K562 (cell line): ENCODE measurements around the gene ZNF521. TPM values are rescaled to one million over a fixed set of nuclear protein-coding genes. Genes with fewer than 3 reads are reported as not detected.

Source experiments
- ATAC-seq: fragments of 200-7000 bp; cut with Tn5 transposase; 3 replicates; pipeline ENCODE4 v1.9.1; 2020; ENCODE audit warnings: moderate library complexity
- BruUV-seq: library from RNA; stranded (reverse); fragments of 400-500 nt; replicated peaks from 2 replicates; lab custom pipeline; 2021; lab: Mats Ljungman, UMichigan
- CTCF ChIA-PET: fragments of 300-600 bp; formaldehyde crosslinking; extraction: SDS; loops from one replicate; lab custom pipeline; 2021; ENCODE audit warnings: low intra/inter-chr PET ratio; lab: Yijun Ruan, JAX
- POLR2A ChIA-PET: fragments of 300-600, 350-650 bp; sonication (Branson Sonifier 250); formaldehyde crosslinking; extraction: SDS; loops from one replicate; lab custom pipeline; 2021; ENCODE audit warnings: antibody characterized with exemption, inconsistent platforms; lab: Yijun Ruan, JAX
- DNase-seq, 4 experiments: peaks; one replicate each; pipeline versions ENCODE4 v3.0.0 to v3.0.0-alpha.2; 2011 to 2018; ENCODE audit warnings: low spot score in 3 of 4, mixed read lengths in 3 of 4; ENCODE audit errors: extremely low read depth in 1 of 4
- FAIRE-seq: peaks from 2 replicates; lab custom pipeline; 2011; peaks lifted over from hg19 to GRCh38; lab: Jason Lieb, UNC
- H2AFZ ChIP-seq: 2 replicates; pipeline ENCODE4 v1.6.0; 2011; ENCODE audit warnings: low read depth, low read length, control low read depth, inconsistent platforms
- H3K27ac ChIP-seq: fragments of 200-600 bp; 3 replicates; pipeline ENCODE4 v1.8.0; 2011; ENCODE audit warnings: low read depth, mild to moderate bottlenecking, control low read depth, inconsistent platforms, low read length, moderate library complexity, mixed read lengths; ENCODE audit errors: extremely low read depth
- H3K27me3 ChIP-seq, 2 experiments: fragments of 300-600 bp in 1 of 2; 2 replicates in 1 of 2; 3 replicates in 1 of 2; pipeline versions ENCODE4 v1.6.0 to v1.8.0; 2011; ENCODE audit warnings: inconsistent platforms in 2 of 2, low read length in 2 of 2, mild to moderate bottlenecking in 1 of 2, mixed read lengths in 1 of 2, moderate library complexity in 1 of 2; ENCODE audit not compliant: control insufficient read depth in 2 of 2, insufficient read depth in 2 of 2
- H3K36me3 ChIP-seq: fragments of 300-600 bp; 3 replicates; pipeline ENCODE4 v1.8.0; 2011; ENCODE audit warnings: mild to moderate bottlenecking, low read length, inconsistent platforms; ENCODE audit not compliant: control insufficient read depth, insufficient read depth
- H3K4me1 ChIP-seq, 2 experiments: fragments of 200-600 bp in 1 of 2; replicated peaks in 1 of 2; 2 replicates in 1 of 2; 3 replicates in 1 of 2; pipeline versions ENCODE4 v1.5.1 to v1.8.0; 2011; ENCODE audit warnings: inconsistent platforms in 2 of 2, low read length in 2 of 2, mild to moderate bottlenecking in 1 of 2, mixed read lengths in 1 of 2, moderate library complexity in 1 of 2; ENCODE audit not compliant: control insufficient read depth in 2 of 2, insufficient read depth in 2 of 2
- H3K4me2 ChIP-seq: 2 replicates; pipeline ENCODE4 v1.6.1; 2011; ENCODE audit warnings: low read length, control low read depth, inconsistent platforms, mixed read lengths; ENCODE audit not compliant: insufficient read depth
- H3K4me3 ChIP-seq: fragments of 200-600 bp; sonication (generic), shearing (Covaris generic); 2 replicates; pipeline ENCODE4 v1.5.1; 2016; ENCODE audit warnings: control low read depth, inconsistent platforms
- H3K79me2 ChIP-seq: fragments of 200-600 bp; 3 replicates; pipeline ENCODE4 v1.8.0; 2011; ENCODE audit warnings: low read length, inconsistent platforms; ENCODE audit not compliant: control insufficient read depth, insufficient read depth
- H3K9ac ChIP-seq, 2 experiments: 2 replicates each; pipeline versions ENCODE4 v1.6.0 to v1.6.1; 2011; ENCODE audit warnings: low read depth in 2 of 2, low read length in 2 of 2, control low read depth in 1 of 2, inconsistent platforms in 1 of 2, mild to moderate bottlenecking in 1 of 2, mixed read lengths in 1 of 2; ENCODE audit not compliant: insufficient read depth in 1 of 2
- H3K9me1 ChIP-seq: one replicate; pipeline ENCODE4 v1.6.0; 2011; ENCODE audit warnings: inconsistent platforms, mild to moderate bottlenecking, low read length, moderate library complexity; ENCODE audit not compliant: control insufficient read depth, insufficient read depth
- H3K9me3 ChIP-seq: replicated peaks from 2 replicates; pipeline ENCODE4 v1.5.1; 2011; ENCODE audit warnings: low read depth, low read length, inconsistent platforms; ENCODE audit not compliant: control insufficient read depth, insufficient read depth
- H4K20me1 ChIP-seq: replicated peaks from 2 replicates; pipeline ENCODE4 v1.6.1; 2011; ENCODE audit warnings: low read length, inconsistent platforms, mixed read lengths; ENCODE audit not compliant: control insufficient read depth, insufficient read depth
- ATF3 ChIP-seq, 2 experiments: fragments of 450-650 bp in 1 of 2; sonication (generic) in 1 of 2; formaldehyde crosslinking in 1 of 2; IDR thresholded peaks in 1 of 2; conservative IDR thresholded peaks in 1 of 2; 2 replicates each; pipeline versions ENCODE4 v1.6.1 to v1.8.1; 2016 to 2023; ENCODE audit warnings: mild to moderate bottlenecking in 2 of 2, moderate library complexity in 2 of 2, inconsistent platforms in 1 of 2, missing genetic modification reagents in 1 of 2
- BRF1 ChIP-seq: IDR thresholded peaks from 3 replicates; pipeline ENCODE4 v1.6.1; 2011; ENCODE audit warnings: borderline replicate concordance, mild to moderate bottlenecking; ENCODE audit not compliant: insufficient read length; ENCODE audit errors: extremely low read depth
- CHD4 ChIP-seq: fragments of 200-600 bp; sonication (generic); IDR thresholded peaks from 3 replicates; pipeline ENCODE4 v1.6.1; 2012; ENCODE audit warnings: low read depth, mild to moderate bottlenecking, mixed read lengths, low read length, inconsistent platforms; ENCODE audit not compliant: insufficient read depth, insufficient replicate concordance, poor library complexity, severe bottlenecking
- HDAC6 ChIP-seq: IDR thresholded peaks from 2 replicates; pipeline ENCODE4 v1.6.1; 2012; ENCODE audit warnings: low read depth, mild to moderate bottlenecking, control low read depth, inconsistent platforms, low read length, moderate library complexity
- NFE2 ChIP-seq: IDR thresholded peaks from 2 replicates; pipeline ENCODE4 v1.6.1; 2014; ENCODE audit warnings: antibody characterized with exemption, low read depth
- SOX6 ChIP-seq: fragments of 450-650 bp; IDR thresholded peaks from 2 replicates; pipeline ENCODE4 v1.6.1; 2014; ENCODE audit warnings: mild to moderate bottlenecking
- TAF9B ChIP-seq: fragments of 450-650 bp; IDR thresholded peaks from 2 replicates; pipeline ENCODE4 v1.6.1; 2018; ENCODE audit warnings: mild to moderate bottlenecking; ENCODE audit not compliant: partially characterized antibody
- THRA ChIP-seq: fragments of 450-650 bp; IDR thresholded peaks from 2 replicates; pipeline ENCODE4 v1.6.1; 2017; ENCODE audit warnings: mild to moderate bottlenecking, moderate library complexity
- ZFP30 ChIP-seq: fragments of 250-450 bp; sonication (Bioruptor Pico); IDR thresholded peaks from 2 replicates; pipeline ENCODE4 v1.8.0; 2022; ENCODE audit warnings: moderate library complexity, mild to moderate bottlenecking, inconsistent platforms, borderline replicate concordance
- ZKSCAN3 ChIP-seq: fragments of 250-450 bp; sonication (Bioruptor Pico); IDR thresholded peaks from 2 replicates; pipeline ENCODE4 v1.4.0; 2020
- ZNF589 ChIP-seq: fragments of 200-800 bp; sonication (Bioruptor generic); IDR thresholded peaks from 2 replicates; pipeline ENCODE4 v1.6.1; 2016; ENCODE audit warnings: low read depth, missing genetic modification characterization, missing compliant biosample characterization
- ZNF699 ChIP-seq: fragments of 250-450 bp; sonication (Bioruptor Pico); IDR thresholded peaks from 2 replicates; pipeline ENCODE4 v1.8.0; 2021; ENCODE audit warnings: mild to moderate bottlenecking, moderate library complexity; ENCODE audit not compliant: insufficient replicate concordance
- in situ Hi-C: fragments of 300-500 bp; cut with MboI; formaldehyde crosslinking; loops from 4 replicates; pipeline ENCODE4 v1.15.0; 2018; ENCODE audit warnings: inconsistent platforms, mixed read lengths
- intact Hi-C: fragments of 100-400 bp; cut with micrococcal nuclease; formaldehyde crosslinking; loops from 2 replicates; pipeline ENCODE4 v1.14.2; 2022
- polyA plus RNA-seq, 8 experiments: library from polyadenylated mRNA; depleted of rRNA in 4 of 8; stranded (reverse) in 5 of 8; unstranded in 3 of 8; fragments of >200 nt; fragmentation: Nextera tagmentation in 2 of 8; fragmentation: Illumina TruSeq in 1 of 8; extraction: Ambion mirVana in 2 of 8; extraction: Trizol in 1 of 8; gene quantifications; 2 replicates each; pipeline versions ENCODE4 v1.2.1 to v1.2.3, GENCODE V29; 2011 to 2014; ENCODE audit warnings: inconsistent platforms in 1 of 8, missing spikeins in 1 of 8
- total RNA-seq, 7 experiments: library from RNA; depleted of rRNA in 6 of 7; stranded (reverse); fragments of >200 nt in 6 of 7; fragmentation: Illumina TruSeq in 2 of 7; extraction: Trizol in 2 of 7; gene quantifications; 2 replicates each; pipeline versions ENCODE4 v1.2.1 to v1.2.3, GENCODE V29; 2011 to 2021; ENCODE audit warnings: low replicate concordance in 1 of 7

ZNF521 gene
- total and polyA plus RNA-seq, 9 of the 15 experiments (the other 6 are each of a cell fraction or from before 2014, with no cell fraction given) = 1.2 to 5.8 (median 1.6) TPM

- Histone ChIP-seq H3K9me1 (no peaks in the 10 kb centered on the region), H4K20me1 (no peaks in the 10 kb centered on the region), H3K9ac (no peak overlapping the region), H3K36me3 (no peaks in the 10 kb centered on the region), H3K4me2 (no peak overlapping the region), H3K27ac (no peak overlapping the region), H3K4me3 (no peak overlapping the region), H3K4me1 (no peaks in the 10 kb centered on the region), H3K27me3 (no peaks in the 10 kb centered on the region), H3K9me3 (no peaks in the 10 kb centered on the region), H2AFZ (no peak overlapping the region), H3K79me2 (no peaks in the 10 kb centered on the region)
- no peak for DNase-seq
- ChIA-PET POLR2A (interaction anchor here (0.5 to 1.0 kb wide), 2 partner anchors 8 to 57 kb away, joined by 3 to 4 read pairs; no protein-coding TSS in a partner anchor), CTCF (no interaction called here)
- no peak for FAIRE-seq
- TF ChIP-seq ZKSCAN3 (CRISPR knock-in tag) (no peak), HDAC6 (no peak), SOX6 (no peak), BRF1 (no peak), ZNF589 (no peak), ZNF699 (CRISPR knock-in tag) (no peak), NFE2 (no peak), TAF9B (no peak), ATF3 (IDR thresholded peaks at IDR 0.05) (no peak), ATF3 (CRISPR knock-in tag; conservative IDR thresholded peaks at IDR 0.05) (no peak), CHD4 (no peak), ZFP30 (CRISPR knock-in tag) (no peak), THRA (no peak)
- ATAC-seq = no peak
- no TSS peak for BruUV-seq
- intact Hi-C loops (no loop called here), in situ Hi-C loops (no loop called here)
Measured at GRCh38 chr18:25314838-25315190, 37.2 kb downstream of the ZNF521 start.
